Ureter (tissue), 1 donor: ENCODE results near the gene FSIP2. TPM values are rescaled to one million over a fixed set of nuclear protein-coding genes. Genes with fewer than 3 reads are reported as not detected.
"Not testable (repeated sequence)": the region's sequence is repeated elsewhere in the genome, so short reads cannot be mapped to it uniquely, and the experiment has no call there.

Experiments
- DNase-seq: peaks from one replicate; pipeline ENCODE4 v3.0.0-alpha.2; 2020; ENCODE audit warnings: low spot score
- total RNA-seq: library from RNA; stranded (reverse); gene quantifications from one replicate; pipeline ENCODE4 v1.2.4, GENCODE V29; 2023
- donor health status: DM: yes; HTN: yes; CAD: no.

Gene FSIP2
- total RNA-seq, 1 donor from 2014 or later: 5.8 TPM

DNA sequence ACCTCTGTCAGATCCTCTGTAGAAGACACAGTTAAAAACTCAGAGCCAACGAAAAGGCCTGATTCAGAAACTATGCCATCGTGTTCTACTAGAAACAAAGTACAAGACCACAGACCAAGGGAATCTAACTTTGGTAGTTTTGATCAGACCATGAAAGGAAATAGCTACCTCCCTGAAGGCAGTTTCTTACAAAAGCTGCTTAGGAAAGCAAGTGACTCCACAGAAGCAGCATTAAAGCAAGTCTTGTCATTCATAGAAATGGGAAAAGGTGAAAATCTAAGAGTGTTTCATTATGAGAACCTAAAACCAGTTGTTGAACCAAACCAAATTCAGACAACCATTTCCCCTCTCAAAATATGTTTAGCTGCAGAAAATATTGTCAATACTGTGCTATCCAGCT lies 58.2 kb downstream of the FSIP2 start:
- no peak for DNase-seq

DNA sequence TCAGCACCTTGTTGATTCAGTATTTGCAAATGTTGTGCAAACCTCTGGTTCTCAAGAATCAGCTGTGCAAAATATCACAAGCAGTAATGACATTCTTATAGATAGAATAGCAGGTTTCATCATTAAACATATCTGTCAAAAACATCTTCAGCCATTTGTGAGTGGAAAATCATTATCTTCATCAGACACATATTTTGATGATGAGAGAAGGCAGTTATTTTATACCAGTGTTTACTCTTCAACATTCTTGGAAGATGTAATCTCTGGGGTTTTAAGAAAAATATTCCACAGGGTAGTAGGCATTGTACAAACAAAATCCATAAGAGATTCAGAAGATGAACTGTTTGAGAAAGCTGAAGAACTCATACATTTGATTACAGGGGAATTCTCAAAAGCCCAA lies 64.3 kb downstream of the FSIP2 start:
- DNase-seq: no peak

DNA sequence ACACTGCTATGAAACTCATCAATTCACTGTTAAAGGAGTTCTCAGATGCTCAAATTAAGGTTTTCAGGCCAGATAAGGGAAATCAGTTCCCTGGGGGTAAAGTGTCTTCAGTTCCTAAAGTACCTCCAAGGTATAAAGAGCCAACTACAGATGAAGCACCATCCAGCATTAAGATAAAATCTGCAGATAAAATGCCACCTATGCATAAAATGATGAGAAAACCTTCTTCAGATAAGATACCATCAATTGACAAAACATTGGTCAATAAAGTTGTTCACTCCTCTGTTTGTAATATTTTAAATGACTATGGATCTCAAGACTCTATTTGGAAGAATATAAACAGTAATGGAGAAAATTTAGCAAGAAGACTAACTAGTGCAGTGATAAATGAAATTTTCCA lies 68.2 kb downstream of the FSIP2 start:
- DNase-seq: no peak

GRCh38 chr2:185807351-185807750 lies 68.7 kb downstream of the FSIP2 start:
- no peak for DNase-seq

GRCh38 chr2:185811580-185811979 lies 73.0 kb downstream of the FSIP2 start:
- DNase-seq: no peak

- DNase-seq: no peak
Measured at GRCh38 chr2:185813707-185814106, 75.1 kb downstream of the FSIP2 start.

DNA sequence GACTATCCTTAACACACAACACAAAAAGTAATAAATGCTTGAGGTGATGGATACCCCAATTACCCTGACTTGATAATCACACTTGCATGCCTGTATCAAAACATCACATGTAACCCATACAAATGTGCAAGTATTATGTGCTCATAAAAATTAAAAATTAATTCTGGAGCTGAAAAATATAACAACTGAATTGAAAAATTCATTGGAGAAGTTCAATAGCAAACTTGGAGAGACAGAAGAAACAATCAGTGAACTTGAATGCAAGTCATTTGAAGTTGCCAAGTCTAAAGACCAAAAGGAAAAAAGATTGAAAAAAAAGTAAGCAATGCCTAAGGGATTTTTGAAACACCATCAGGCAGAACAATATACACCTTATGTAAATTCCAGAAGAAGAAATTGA lies 79.4 kb downstream of the FSIP2 start:
- DNase-seq: no peak

- no peak for DNase-seq
Measured at GRCh38 chr2:185821467-185821866, 82.9 kb downstream of the FSIP2 start.

DNA sequence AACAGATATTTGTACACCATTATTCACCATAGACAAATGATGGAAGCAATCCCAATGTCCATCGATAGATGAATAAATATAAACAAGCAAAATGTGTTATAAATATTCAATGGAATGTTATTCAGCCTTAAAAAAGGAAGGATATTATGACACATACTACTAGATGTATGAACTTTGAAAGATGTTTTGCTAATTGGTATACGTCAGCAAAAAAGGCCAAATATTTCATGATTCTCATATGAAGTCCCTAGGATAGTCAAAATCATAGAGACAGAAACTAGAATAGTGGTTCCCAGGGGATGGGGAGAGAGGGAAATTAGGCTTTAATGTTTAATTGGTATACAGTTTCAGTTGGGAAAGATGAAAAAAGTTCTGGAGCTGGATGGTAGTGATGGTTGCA lies 85.2 kb downstream of the FSIP2 start:
- DNase-seq: no peak

DNA sequence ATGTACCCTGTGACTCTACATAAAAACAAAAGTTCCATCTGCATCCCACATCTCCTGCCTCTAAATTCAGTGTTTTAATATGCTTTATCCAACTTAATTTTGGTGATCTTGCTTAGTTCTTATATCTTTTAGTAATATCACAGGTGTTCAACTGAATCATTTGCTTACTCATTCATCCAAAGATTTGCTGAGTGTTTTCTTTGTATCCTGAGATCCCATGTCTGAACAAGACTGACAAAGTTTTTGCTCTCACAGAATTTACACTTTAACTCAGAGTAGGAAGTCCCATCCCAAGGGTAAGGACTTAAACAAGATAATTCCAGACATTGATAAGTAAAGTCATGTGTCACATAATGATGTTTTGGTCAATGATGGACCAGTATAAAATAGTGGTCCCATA lies 87.0 kb downstream of the FSIP2 start:
- DNase-seq: no peak

DNA sequence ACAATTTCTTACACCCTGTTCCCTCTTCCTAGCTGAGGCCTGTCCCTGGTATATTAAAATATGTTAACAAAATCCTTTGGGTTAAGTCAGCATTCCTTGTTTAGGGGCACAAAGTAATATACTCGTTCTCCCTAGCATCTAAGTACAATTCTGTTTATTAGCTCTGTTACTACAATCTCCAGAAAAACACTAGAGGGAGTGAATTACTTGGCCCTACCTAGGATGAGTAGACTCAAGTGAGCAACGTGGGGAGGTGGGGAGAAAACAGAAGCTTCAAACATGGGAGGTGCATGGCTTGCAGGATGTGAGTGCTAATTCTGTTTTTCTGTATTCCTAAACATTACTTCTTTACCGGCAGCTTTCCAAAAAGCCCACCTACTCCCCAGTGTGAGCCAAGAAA lies 89.7 kb downstream of the FSIP2 start:
- DNase-seq: no peak

DNA sequence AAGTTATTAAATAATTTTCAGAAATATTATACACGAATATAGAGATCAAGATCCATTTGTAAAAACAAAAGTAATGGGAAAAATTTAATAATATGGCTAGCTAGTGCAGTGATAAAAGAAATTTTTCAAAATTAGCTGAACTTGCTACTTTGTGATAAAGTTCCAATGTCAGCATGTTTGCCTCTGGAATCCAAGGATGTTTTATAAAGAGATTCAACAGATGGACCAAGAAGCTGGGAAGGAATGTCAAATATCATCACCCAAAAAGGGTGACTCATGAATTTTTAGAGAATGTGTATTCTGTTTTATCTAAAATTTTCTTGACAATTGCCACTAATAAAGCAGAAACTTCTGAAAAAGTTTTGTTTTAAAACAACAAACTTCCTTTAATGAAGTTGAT lies 95.3 kb downstream of the FSIP2 start:
- no peak for DNase-seq

DNA sequence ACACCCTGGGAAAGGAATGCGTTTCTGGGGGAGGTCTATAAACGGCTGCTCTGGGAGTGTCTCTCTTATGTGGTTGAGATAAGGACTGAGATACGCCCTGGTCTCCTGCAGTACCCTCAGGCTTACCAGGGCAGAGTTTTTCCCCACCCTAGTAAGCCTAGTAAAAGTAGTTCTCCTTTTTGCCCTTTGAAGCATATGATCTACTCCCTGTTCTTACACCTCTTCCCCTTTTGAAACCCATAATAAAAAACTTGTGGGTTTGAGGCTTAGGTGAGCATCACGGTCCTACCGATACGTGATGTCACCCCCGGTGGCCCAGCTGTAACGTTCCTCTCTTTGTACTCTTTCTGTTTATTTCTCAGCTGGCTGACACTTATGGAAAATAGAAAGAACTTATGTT lies 97.4 kb downstream of the FSIP2 start:
- no peak for DNase-seq

DNA sequence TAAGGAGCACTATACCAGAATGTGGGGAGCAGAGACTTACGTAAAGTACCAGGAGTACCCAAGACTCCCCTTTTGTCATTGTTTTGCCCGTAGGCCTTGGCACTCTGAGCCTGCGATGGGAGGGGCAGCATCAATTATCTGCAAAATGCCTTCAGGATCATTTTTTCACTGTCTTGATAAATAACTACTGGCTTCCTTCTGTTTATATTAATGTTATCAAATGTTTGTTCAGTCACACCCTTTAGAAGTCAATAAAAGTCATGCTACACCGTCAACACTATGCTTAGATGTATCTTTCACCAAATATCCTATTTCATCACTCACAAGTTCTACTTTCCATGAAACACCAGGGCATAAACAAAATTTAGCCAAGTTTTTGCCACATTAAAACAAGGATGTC lies 116.3 kb downstream of the FSIP2 start:
- DNase-seq: no peak

DNA sequence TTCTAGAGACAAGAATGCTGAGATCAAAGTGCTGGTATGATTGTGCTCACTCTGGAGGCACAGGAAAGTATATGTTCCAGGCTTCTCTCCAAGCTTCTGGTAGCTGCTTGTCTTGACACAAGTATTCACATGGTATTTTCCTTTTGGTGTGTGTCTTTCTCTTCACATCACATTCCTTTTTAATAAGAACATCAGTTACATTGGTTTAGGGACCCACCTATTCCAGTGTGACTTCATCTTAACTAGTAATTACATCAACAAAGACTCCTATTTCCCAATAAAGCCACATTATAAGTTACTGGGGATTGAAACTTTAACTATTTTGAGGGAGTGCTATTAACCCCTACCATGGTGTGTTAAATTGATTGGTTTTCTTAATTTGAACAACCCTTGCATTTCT lies 119.1 kb downstream of the FSIP2 start:
- DNase-seq: no peak

- DNase-seq: no peak
Measured at GRCh38 chr2:185859506-185859905, 120.9 kb downstream of the FSIP2 start.

DNA sequence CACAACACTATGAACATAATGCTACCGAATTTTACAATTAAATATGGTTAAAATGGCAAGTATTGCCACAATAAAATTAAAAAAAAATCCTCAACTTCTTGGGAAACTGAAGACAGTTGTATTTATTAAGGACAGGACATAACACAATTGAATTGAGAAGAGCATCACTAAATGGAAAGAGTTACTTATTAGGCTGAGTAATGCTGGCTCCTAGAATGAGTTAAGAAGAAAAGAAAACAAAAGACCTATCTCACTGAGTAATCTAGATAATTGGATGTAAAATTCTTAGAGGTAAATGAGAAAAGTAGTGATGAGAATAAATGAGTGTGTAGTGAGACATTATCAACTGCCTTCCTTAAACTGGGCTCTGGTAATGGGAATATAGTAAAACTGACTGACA lies 121.7 kb downstream of the FSIP2 start:
- no peak for DNase-seq

- no peak for DNase-seq
Measured at GRCh38 chr2:185862657-185863398, 124.2 kb downstream of the FSIP2 start.

DNA sequence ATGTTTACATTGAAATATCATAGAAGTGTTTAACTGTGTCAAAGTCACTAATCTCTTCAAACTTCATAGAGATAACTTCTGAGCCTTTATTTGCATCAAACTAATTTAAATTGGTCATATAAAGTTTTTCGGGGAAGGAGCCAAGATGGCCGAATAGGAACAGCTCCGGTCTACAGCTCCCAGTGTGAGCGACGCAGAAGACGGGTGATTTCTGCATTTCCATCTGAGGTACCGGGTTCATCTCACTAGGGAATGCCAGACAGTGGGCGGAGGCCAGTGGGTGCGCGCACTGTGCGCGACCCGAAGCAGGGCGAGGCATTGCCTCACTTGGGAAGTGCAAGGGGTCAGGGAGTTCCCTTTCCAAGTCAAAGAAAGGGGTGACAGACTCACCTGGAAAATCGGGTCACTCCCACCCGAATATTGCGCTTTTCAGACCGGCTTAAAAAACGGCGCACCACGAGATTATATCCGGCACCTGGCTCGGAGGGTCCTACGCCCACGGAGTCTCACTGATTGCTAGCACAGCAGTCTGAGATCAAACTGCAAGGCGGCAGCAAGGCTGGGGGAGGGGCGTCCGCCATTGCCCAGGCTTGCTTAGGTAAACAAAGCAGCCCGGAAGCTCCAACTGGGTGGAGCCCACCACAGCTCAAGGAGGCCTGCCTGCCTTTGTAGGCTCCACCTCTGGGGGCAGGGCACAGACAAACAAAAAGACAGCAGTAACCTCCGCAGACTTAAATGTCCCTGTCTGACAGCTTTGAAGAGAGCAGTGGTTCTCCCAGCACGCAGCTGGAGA lies 126.1 kb downstream of the FSIP2 start:
- DNase-seq: not testable (repeated sequence)

DNA sequence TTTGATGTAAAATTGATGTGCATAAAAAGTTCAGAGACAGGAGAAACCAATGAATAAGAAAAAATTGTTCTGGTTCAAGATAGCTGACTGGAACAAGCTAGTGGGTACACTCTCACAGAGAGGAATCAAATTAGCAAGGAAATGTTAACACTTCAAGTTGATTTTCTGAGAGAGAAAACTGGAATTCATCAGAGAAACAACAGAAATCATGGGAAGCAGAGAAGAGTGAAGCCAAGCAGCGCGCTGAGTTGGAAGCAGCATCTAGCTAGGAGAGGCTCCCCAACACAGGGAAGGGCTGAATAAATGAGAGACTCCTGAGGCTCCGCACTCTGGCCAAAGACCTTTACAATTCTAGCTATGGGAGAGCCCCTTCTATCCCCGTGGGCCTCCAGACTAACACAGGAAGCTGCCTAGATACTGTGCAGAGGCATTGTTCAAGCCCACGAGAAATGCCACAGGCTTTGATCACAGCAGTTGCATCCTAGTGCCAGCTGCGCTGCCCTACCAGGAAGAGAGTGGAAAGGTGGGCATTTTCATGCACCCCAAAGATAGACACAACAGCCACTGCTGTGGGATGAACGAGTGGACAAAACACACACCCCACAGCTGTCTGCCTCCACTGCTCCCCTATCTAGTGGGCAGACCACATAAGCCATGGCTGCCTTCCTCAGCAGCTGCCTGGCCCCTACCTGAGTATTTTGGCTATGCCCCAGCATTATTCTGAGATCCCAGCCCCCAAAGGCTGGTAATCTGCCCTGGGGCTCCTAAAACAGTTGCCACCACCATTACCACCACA lies 136.7 kb downstream of the FSIP2 start:
- DNase-seq: no peak

DNA sequence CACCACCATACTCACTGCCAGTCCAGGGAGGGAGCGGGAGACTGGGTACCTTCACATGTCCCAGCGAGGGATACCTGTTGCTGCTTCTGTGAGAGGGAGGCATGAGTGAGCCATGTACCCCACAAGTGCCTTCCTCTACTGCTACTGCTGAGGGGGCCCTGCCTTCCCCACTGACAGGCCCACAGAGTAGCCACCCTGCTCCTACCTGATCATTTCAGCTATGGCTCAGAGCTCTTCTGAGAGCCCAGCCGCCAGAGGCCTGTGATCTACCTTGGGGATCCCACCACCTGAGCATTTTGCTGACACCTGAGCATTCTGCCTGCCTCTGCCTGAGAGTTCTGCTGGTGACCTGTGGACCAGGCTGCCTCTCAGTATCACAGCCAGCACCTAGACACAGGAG lies 137.6 kb downstream of the FSIP2 start:
- DNase-seq: no peak

- DNase-seq: no peak
Measured at GRCh38 chr2:185880396-185880795, 141.8 kb downstream of the FSIP2 start.
